Suprapubic skin (tissue), 4 donors: Measurements from ENCODE around the gene RLF. TPM values are rescaled to one million over a fixed set of nuclear protein-coding genes. Genes with fewer than 3 reads are reported as not detected.

Experiments
- DNase-seq, 2 donors: peaks; one replicate each; pipeline ENCODE4 v3.0.0-alpha.2; 2019; ENCODE audit warnings: low spot score in 2 of 2
- H3K27ac ChIP-seq: fragments of 200-600 bp; sonication (generic); one replicate; pipeline ENCODE4 v1.5.1; 2019
- H3K27me3 ChIP-seq: fragments of 200-600 bp; sonication (generic); one replicate; pipeline ENCODE4 v1.5.1; 2019
- H3K36me3 ChIP-seq: fragments of 200-600 bp; sonication (generic); one replicate; pipeline ENCODE4 v1.5.1; 2019
- H3K4me1 ChIP-seq: fragments of 200-600 bp; sonication (generic); one replicate; pipeline ENCODE4 v1.5.1; 2019
- H3K4me3 ChIP-seq: fragments of 200-600 bp; sonication (generic); one replicate; pipeline ENCODE4 v1.5.1; 2019; ENCODE audit warnings: mild to moderate bottlenecking
- H3K9me3 ChIP-seq: fragments of 200-600 bp; sonication (generic); one replicate; pipeline ENCODE4 v1.5.1; 2019
- EP300 ChIP-seq: sonication (generic); formaldehyde crosslinking; IDR thresholded peaks from one replicate; pipeline ENCODE4 v1.6.1; 2017; ENCODE audit warnings: antibody characterized with exemption
- POLR2A ChIP-seq, 2 donors: fragments of 450-650 bp; IDR thresholded peaks; one replicate each; pipeline ENCODE4 v1.6.1; 2017; ENCODE audit warnings: antibody characterized with exemption in 2 of 2, mild to moderate bottlenecking in 2 of 2, moderate library complexity in 2 of 2
- POLR2AphosphoS5 ChIP-seq, 3 donors: sonication (generic); formaldehyde crosslinking; IDR thresholded peaks; one replicate each; pipeline ENCODE4 v1.6.1; 2017; ENCODE audit warnings: antibody characterized with exemption in 3 of 3
- WGBS: methylation state at CpG from one replicate; pipeline ENCODE4 v1.1.5; 2018; 5-methylcytosine and 5-hydroxymethylcytosine counted together
- total RNA-seq, 4 donors: library from RNA; depleted of rRNA; stranded (reverse); fragments of >200 nt; gene quantifications; one replicate each; pipeline ENCODE4 v1.1.0, GENCODE V29; 2016
- TF ChIP-seq, protein P1 (sequence below), 2 donors: fragments of 200-600 bp in 1 of 2; fragments of 450-650 bp in 1 of 2; sonication (generic) in 1 of 2; IDR thresholded peaks; one replicate each; pipeline ENCODE4 v1.5.1; 2016 to 2019; ENCODE audit warnings: antibody characterized with exemption in 2 of 2, mild to moderate bottlenecking in 1 of 2, moderate library complexity in 1 of 2

Gene RLF
- total RNA-seq, 4 donors from 2014 or later: 17.3 to 32.9 (median 21.3) TPM

DNA sequence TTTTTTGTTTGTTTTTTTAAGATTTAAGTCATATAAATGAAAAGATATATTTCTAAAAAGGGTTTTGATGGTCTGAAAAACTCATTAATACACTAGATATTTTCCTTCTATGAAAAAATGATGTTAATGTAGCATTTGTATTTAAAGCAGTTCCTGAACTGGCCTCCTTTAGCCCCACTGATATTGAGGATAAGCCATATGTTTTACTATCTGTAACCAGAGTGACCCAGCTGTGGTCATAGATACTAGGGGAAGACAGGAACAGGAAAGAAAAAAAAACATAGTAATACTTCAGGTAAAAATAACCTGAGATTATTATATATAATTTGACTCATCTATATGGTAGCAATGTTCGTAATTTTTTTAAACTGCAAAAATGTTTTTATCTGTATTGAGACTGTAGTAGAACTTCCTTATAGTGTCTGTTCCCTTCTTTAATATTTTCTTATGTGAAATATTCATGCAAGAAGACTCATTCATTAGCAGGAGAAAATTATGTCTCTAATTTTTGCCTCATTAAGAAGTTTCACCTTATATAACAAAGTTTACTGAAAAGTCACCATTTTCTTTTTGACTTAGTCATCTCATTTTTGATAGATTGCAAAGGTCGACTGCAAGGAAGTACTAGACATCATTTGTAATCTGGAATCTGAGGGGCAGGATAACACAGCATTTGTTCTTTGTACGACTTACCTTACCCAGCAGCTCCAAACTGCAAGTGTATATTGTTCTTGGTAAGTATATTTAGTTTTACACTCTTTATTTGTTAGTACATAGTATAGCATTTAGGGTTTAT lies 61.0 kb downstream of the RLF start:
- DNase-seq: no peak
- WGBS: 88% methylated on average over 3 of the region's 3 CpGs
- peaks cover 11% of the 10 kb centered on the region for H3K36me3 ChIP-seq
- H3K27ac ChIP-seq: no peak overlapping the region
- H3K4me1 ChIP-seq: no peaks in the 10 kb centered on the region
- no peaks in the 10 kb centered on the region for H3K9me3 ChIP-seq
- H3K27me3 ChIP-seq: no peaks in the 10 kb centered on the region
- H3K4me3 ChIP-seq: no peak overlapping the region
- TF ChIP-seq POLR2AphosphoS5 (IDR thresholded peaks at IDR 0.05) (no peak), EP300 (no peak), POLR2A (IDR thresholded peaks at IDR 0.05) (no peak)
- TF ChIP-seq, protein P1, sequence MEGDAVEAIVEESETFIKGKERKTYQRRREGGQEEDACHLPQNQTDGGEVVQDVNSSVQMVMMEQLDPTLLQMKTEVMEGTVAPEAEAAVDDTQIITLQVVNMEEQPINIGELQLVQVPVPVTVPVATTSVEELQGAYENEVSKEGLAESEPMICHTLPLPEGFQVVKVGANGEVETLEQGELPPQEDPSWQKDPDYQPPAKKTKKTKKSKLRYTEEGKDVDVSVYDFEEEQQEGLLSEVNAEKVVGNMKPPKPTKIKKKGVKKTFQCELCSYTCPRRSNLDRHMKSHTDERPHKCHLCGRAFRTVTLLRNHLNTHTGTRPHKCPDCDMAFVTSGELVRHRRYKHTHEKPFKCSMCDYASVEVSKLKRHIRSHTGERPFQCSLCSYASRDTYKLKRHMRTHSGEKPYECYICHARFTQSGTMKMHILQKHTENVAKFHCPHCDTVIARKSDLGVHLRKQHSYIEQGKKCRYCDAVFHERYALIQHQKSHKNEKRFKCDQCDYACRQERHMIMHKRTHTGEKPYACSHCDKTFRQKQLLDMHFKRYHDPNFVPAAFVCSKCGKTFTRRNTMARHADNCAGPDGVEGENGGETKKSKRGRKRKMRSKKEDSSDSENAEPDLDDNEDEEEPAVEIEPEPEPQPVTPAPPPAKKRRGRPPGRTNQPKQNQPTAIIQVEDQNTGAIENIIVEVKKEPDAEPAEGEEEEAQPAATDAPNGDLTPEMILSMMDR (IDR thresholded peaks at IDR 0.05): no peak

DNA sequence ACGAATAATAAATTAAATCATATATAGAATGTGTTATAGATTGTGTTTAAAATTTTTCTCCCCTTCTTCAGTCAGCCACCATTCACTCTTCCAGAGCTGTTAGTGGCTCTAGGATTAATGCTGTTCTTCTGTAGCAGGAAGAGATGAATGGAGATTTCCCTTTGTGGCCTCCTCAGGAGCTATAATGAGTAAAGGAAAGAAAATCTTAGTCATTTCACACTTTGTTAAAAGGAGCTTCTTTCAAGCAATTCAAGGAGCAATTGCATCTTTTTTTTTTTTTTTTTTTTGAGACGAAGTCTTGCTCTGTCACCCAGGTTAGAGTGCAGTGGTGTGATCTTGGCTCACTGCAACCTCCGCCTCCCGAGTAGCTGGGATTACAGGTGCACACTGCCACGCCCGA lies 62.9 kb downstream of the RLF start:
- H3K9me3 ChIP-seq: no peaks in the 10 kb centered on the region
- no peak for DNase-seq
- H3K4me3 ChIP-seq: no peak overlapping the region
- TF ChIP-seq POLR2A (IDR thresholded peaks at IDR 0.05) (no peak), EP300 (no peak)
- TF ChIP-seq, protein P1 (IDR thresholded peaks at IDR 0.05): no peak
- H3K36me3 ChIP-seq: peaks cover 11% of the 10 kb centered on the region
- no peaks in the 10 kb centered on the region for H3K27me3 ChIP-seq
- H3K27ac ChIP-seq: no peak overlapping the region
- no peaks in the 10 kb centered on the region for H3K4me1 ChIP-seq
- 90% methylated on average over 6 of the region's 6 CpGs for WGBS

DNA sequence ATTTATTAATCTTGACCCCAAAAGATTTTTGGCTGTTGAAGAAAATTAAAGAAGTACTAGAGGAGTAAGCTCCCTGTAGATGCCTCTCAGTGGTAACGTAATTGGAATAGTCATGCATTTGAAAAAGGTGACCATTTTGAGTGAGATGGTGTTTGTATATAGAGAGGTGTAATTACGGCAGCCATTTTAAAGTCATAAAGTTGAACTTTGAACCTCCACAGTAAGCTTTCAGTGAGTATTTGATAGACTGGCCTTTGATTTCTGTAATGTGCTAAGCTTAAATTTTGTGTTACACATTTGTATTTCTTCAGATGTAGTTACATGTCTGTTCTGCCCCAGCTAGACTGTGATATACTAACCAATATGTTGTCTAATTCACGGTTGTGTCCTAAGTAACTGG lies 65.0 kb downstream of the RLF start:
- Histone ChIP-seq H3K4me1 (no peaks in the 10 kb centered on the region), H3K27ac (no peak overlapping the region), H3K4me3 (no peak overlapping the region), H3K9me3 (no peaks in the 10 kb centered on the region), H3K36me3 (peaks cover 20% of the 10 kb centered on the region), H3K27me3 (no peaks in the 10 kb centered on the region)
- TF ChIP-seq POLR2AphosphoS5 (IDR thresholded peaks at IDR 0.05) (no peak), EP300 (no peak), POLR2A (IDR thresholded peaks at IDR 0.05) (no peak)
- TF ChIP-seq, protein P1 (IDR thresholded peaks at IDR 0.05): no peak
- no peak for DNase-seq
- WGBS: 93% methylated on average over 3 of the region's 3 CpGs

DNA sequence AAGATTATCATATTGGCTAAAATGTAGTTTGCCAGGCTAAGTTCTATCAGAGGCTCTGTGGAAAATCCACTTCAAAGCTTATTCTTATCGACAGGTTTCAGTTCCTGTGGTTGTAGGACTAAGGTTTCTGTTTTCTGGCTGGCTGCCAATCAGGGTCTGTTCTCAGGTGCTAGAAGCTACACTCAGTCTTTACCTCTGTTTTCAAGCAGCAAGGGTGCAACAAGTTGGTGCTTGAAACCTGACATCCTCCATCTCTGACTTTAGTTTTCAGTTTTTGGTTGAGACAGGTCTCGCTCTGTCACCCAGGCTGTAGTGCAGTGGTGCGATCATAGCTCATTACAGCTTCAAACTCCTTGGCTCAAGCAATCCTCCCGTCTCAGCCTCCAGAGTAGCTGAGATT lies 71.3 kb downstream of the RLF start:
- WGBS: 85% methylated on average over 4 of the region's 4 CpGs
- TF ChIP-seq POLR2A (IDR thresholded peaks at IDR 0.05) (no peak), EP300 (no peak), POLR2AphosphoS5 (IDR thresholded peaks at IDR 0.05) (no peak)
- TF ChIP-seq, protein P1 (IDR thresholded peaks at IDR 0.05): no peak
- Histone ChIP-seq H3K4me1 (no peaks in the 10 kb centered on the region), H3K27me3 (no peaks in the 10 kb centered on the region), H3K4me3 (no peak overlapping the region), H3K9me3 (no peaks in the 10 kb centered on the region), H3K27ac (no peak overlapping the region), H3K36me3 (peaks cover 66% of the 10 kb centered on the region)
- no peak for DNase-seq

DNA sequence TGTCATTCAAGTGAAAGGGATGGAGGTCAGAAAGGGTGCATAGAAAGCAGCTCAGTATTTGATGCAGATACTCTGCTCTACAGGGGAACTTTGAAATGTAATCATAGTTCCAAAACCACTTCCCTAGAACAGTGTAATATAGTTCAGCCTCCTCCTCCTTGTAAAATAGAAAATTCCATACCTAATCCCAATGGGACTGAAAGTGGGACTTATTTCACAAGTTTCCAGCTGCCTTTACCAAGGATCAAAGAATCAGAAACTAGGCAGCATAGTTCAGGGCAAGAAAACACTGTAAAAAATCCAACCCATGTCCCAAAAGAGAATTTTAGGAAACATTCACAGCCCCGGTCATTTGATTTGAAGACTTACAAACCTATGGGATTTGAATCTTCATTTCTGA lies 78.4 kb downstream of the RLF start:
- H3K4me3 ChIP-seq: no peak overlapping the region
- TF ChIP-seq EP300 (no peak), POLR2A (IDR thresholded peaks at IDR 0.05) (no peak), POLR2AphosphoS5 (IDR thresholded peaks at IDR 0.05) (no peak)
- TF ChIP-seq, protein P1 (IDR thresholded peaks at IDR 0.05): no peak
- H3K27me3 ChIP-seq: no peaks in the 10 kb centered on the region
- no peaks in the 10 kb centered on the region for H3K9me3 ChIP-seq
- no peaks in the 10 kb centered on the region for H3K4me1 ChIP-seq
- DNase-seq: no peak
- peaks cover 30% of the 10 kb centered on the region for H3K36me3 ChIP-seq
- no peak overlapping the region for H3K27ac ChIP-seq
- WGBS: 92% methylated on average over 1 of the region's 1 CpG
